ENCODE data around the gene CCDC74A. TPM values are rescaled to one million over a fixed set of nuclear protein-coding genes. Genes with fewer than 3 reads are reported as not detected.
"Not testable (repeated sequence)": the region's sequence is repeated elsewhere in the genome, so short reads cannot be mapped to it uniquely, and the experiment has no call there.

CCDC74A gene
- total RNA-seq, 1 donor from 2014 or later: 0.30 TPM

GRCh38 chr2:131525256-131525655, 2.4 kb upstream of the CCDC74A start:
- peak; percentile 14 for DNase-seq (ENCODE audit: low spot score)
- ATAC-seq: not testable (repeated sequence)

GRCh38 chr2:131528981-131529863, 1.5 kb downstream of the CCDC74A start:
- DNase-seq (ENCODE audit: low spot score): peak; percentile 36
- not testable (repeated sequence) for ATAC-seq

- peak; percentile 23 for DNase-seq (ENCODE audit: low spot score)
- ATAC-seq: not testable (repeated sequence)
Measured at GRCh38 chr2:131529864-131530445, 2.3 kb downstream of the CCDC74A start.

GRCh38 chr2:131530626-131531344, 3.1 kb downstream of the CCDC74A start:
- ATAC-seq: not testable (repeated sequence)
- peak; percentile 23 for DNase-seq (ENCODE audit: low spot score)

- peak; percentile 16 for DNase-seq (ENCODE audit: low spot score)
- ATAC-seq: not testable (repeated sequence)
Measured at GRCh38 chr2:131531547-131532185, 4.0 kb downstream of the CCDC74A start.

- DNase-seq (ENCODE audit: low spot score): peak; percentile 22
- ATAC-seq: not testable (repeated sequence)
Measured at GRCh38 chr2:131532723-131533608, 5.3 kb downstream of the CCDC74A start.

- peak; percentile 35 for DNase-seq (ENCODE audit: low spot score)
- not testable (repeated sequence) for ATAC-seq
Measured at GRCh38 chr2:131533609-131534316, 6.1 kb downstream of the CCDC74A start.

- not testable (repeated sequence) for ATAC-seq; DNase-seq (ENCODE audit: low spot score)
Measured at GRCh38 chr2:131534317-131534672, 6.6 kb downstream of the CCDC74A start.

- DNase-seq (ENCODE audit: low spot score); ATAC-seq: not testable (repeated sequence)
Measured at GRCh38 chr2:131534965-131535364, 7.3 kb downstream of the CCDC74A start.

- DNase-seq (ENCODE audit: low spot score) (no peak), ATAC-seq (no peak)
Measured at GRCh38 chr2:131535526-131535925, 7.8 kb downstream of the CCDC74A start.

GRCh38 chr2:131535951-131536826, 8.5 kb downstream of the CCDC74A start:
- ATAC-seq: not testable (repeated sequence)
- peak; percentile 28 for DNase-seq (ENCODE audit: low spot score)

- peak; percentile 36 for DNase-seq (ENCODE audit: low spot score)
- ATAC-seq: not testable (repeated sequence)
Measured at GRCh38 chr2:131536841-131537240, 9.2 kb downstream of the CCDC74A start.

GRCh38 chr2:131538856-131539255, 11.2 kb downstream of the CCDC74A start:
- ATAC-seq; DNase-seq (ENCODE audit: low spot score): not testable (repeated sequence)

- DNase-seq (ENCODE audit: low spot score): no peak
- no peak for ATAC-seq
Measured at GRCh38 chr2:131542438-131543384, 15.0 kb downstream of the CCDC74A start.

GRCh38 chr2:131543385-131543891, 15.8 kb downstream of the CCDC74A start:
- DNase-seq (ENCODE audit: low spot score) (no peak), ATAC-seq (no peak)

- not testable (repeated sequence) for DNase-seq (ENCODE audit: low spot score); ATAC-seq
Measured at GRCh38 chr2:131544006-131544812, 16.5 kb downstream of the CCDC74A start.

Measured in left lobe of liver (tissue), 2 donors.